ENCODE data around the gene IL27RA.

Gene IL27RA

DNA sequence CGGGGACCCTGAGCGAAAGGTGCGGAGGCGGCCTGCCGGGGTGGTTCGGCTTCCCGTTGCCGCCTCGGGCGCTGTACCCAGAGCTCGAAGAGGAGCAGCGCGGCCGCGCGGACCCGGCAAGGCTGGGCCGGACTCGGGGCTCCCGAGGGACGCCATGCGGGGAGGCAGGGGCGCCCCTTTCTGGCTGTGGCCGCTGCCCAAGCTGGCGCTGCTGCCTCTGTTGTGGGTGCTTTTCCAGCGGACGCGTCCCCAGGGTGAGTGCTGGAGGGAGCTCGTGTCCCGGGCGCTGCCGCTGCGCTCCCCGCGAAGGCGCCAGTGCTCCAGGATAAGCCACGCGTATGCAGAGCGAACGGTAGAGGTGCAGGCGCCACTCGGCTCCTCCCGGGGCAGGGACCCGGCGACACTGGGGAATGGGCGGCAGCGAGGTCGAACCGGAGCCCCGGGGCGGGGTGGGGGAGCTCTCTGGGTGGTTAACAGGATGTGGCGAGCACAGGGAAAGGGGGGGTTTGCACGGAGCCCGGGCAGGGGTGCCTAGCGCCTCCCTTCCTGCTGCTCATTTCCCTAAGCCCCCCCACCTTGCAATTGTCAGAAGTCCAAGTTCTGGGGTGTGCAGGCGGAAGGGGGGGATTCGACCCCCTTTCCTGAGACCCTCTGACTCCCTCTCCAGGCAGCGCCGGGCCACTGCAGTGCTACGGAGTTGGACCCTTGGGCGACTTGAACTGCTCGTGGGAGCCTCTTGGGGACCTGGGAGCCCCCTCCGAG lies at the start of gene IL27RA:
TSS of gene IL27RA (plus strand) at position 44 of the 762 bp plus-strand sequence. CDS start at position 155, 111 bp downstream.
- no peak for DNase-seq (ENCODE audit: low read depth)

DNA sequence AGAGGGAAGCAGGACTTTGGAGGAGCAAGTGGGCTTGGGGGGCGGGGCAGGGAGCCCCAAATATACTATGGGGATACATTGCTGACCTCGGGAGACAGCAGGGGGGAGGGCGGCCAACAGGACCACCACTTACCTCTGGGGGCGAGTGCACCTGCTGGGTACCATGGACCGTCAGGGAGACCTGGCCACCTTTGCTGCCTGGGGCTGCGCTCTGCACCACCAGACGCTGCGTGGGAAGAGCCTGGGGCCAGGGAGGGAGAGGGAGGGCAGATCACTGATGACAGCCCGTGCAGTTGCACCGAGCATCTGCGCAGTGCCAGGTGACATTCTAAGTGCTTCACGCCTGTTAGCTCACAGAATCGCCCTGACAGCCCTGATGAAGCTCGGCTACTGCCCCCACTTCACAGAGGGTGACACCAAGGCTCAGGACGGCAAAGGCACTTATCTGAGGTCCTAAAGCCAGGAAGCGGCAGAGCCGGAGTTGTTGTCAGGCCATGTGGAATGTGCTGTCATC lies 49.5 kb upstream of the IL27RA start:
- no peak for DNase-seq (ENCODE audit: low read depth)

DNA sequence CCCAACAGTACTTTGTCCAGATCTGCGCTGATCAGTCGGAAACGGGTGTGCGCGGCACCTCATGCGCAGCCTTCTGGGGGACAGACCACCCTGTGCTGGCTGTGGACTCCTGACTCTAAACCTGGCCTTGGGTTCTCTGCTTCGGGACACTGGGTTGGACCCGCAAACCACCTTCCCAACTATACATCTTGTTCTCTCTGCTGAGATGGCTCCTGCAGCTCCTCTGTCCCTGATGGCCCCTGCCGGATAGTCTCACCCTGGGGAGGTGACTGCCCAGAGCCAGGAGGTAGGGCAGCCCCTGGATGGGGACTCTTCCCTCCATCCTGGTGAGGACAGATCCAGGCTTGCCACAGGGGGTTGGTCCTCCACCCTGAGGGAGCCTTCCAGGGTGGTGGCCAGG lies 48.8 kb upstream of the IL27RA start:
- no peak for DNase-seq (ENCODE audit: low read depth)

- no peak for DNase-seq (ENCODE audit: low read depth)
Measured at GRCh38 chr19:13983213-13983889, 48.2 kb upstream of the IL27RA start.

DNA sequence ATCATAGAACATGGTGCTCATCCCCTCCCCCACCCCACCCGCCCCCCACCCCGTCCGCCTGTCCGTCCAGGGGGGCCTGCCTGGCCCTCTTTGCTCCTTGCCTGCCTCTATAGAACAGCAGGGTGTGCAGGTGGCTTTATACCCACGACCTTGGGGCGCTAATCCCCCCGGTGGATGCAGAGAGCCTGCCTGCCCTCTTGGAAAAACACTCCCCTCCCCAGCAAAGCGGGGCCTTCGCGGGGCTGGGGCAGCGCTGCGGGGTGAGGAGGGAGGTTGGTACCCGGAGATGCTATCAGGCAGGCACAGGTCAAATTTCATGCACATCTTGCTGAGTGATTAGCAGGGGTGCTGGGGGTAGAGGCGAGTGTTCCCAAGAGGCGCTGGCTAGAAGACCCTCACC lies 47.4 kb upstream of the IL27RA start:
- no peak for DNase-seq (ENCODE audit: low read depth)

DNA sequence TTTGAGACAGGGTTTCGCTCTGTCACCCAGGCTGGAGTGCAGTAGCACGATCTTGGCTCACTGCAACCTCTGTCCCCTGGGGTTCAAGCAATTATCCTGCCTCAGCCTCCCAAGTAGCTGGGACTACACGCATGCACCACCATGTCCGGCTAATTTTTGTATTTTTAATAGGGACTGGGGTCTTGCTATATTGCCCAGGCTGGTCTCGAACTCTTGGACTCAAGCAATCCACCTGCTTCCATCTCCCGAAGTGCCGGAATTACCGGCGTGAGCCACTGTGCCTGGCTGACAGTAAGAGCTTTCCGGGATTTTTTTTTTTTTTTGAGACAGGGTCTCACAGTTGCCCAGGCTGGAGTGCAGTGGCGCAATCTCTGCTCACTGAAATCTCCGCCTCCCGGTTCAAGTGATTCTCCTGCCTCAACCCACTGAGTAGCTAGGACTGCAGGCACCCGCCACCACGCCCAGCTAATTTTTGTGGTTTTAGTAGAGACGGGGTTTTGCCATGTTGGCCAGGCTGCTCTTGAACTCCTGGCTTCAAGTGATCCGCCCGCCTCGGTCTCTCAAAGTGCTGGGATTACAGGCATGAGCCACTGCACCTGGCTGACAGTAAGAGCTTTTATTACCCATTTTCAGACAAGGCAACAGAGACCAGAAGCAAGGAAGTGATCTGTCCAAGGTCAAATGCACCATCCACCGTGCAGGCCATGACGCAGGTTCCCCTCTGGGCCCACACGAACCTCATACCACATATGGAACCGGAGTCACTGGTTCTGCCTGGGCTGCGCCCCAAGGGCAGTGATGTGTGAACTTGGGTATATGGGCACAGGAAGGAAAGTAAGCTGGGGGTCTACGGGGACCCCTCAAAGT lies 46.5 kb upstream of the IL27RA start:
- DNase-seq (ENCODE audit: low read depth), result no peak

DNA sequence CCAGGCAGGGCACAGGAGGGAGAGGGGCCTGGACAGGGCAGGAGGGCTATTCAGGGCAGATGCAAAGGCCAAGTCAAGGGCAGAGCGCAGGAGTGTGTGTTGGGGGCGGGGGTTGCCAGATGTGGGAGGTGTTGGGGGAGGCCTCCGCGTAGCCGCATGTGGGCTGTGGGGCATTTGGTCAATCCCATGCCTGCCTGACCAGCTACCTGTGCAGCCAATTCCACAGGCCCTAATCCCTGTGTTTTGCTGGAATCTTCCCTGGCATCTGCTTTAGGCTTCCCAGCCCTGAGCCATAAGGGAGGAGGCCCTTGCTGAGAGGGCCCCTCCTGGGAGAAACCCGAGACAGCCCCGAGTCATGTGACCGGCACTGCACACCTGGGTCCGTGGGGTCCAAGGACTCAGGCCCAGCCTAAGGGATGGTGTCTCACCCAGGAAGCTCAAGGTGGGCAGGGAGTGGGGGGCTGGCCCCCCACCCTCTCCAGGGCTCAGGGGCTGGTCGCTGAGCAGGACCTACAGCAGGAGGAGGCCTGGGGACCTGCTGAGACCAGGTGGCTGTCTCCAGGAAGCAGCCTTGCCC lies 45.7 kb upstream of the IL27RA start:
- no peak for DNase-seq (ENCODE audit: low read depth)

- DNase-seq (ENCODE audit: low read depth), result no peak
Measured at GRCh38 chr19:13986348-13986904, 45.1 kb upstream of the IL27RA start.

DNA sequence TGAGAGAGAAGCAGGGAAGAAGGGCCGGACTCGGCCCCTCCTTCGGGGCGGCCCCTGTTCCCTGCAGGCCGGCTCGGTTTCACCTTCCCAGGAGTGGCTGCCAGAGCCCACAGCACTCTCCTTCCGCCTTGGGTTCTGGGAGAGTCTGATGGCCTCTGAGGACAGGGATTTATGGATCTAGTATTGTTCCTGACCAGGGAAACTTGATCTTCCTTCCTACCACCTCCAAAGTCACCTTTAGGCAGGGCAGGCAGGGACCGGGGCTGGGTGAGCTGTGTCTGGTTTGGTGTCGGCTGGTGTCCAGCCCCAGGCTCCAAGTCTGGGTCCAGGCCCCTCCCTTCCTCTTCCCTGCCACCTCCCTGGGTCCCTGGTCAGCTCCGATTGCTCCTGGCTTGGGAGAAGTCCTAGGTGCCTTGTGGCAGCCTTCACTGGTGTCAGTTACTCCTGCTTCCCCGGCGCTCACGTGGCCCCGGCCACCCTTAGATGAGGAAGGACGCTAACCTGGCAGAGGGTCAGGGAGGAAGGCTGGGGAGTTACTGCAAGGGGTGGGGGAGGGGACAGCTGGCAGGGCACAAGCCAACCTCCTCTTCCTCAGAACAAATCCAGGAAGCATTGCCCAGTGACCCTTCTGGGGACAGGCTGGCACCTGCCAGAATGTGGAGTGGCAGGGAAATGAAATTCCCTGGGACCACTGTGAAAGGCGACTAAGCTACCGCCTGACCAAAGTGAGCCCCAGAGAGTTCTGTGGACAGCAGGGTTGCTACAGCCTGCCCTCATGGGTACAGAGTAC lies 44.3 kb upstream of the IL27RA start:
- DNase-seq (ENCODE audit: low read depth), result no peak

DNA sequence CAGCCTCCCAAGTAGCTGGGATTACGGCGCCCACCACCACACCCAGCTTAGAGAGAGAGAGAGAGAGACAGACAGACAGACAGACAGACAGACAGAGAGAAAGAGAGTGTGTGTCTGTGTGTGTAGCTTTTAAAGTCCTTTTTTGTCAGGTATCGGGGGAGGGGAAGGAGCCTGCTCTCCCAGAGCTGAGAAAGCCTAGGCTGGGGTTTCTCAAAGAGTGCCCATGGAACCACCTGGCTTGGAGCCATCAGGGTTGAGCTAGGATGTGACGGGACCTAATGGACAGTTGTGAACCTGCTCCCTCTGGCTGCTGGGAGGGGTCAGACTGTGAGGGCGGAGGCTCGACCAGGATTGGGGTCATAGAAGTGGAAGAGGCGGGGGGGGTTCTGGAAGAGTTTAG lies 42.1 kb upstream of the IL27RA start:
- DNase-seq (ENCODE audit: low read depth), result no peak

GRCh38 chr19:13990085-13990484 lies 41.5 kb upstream of the IL27RA start:
- no peak for DNase-seq (ENCODE audit: low read depth)

DNA sequence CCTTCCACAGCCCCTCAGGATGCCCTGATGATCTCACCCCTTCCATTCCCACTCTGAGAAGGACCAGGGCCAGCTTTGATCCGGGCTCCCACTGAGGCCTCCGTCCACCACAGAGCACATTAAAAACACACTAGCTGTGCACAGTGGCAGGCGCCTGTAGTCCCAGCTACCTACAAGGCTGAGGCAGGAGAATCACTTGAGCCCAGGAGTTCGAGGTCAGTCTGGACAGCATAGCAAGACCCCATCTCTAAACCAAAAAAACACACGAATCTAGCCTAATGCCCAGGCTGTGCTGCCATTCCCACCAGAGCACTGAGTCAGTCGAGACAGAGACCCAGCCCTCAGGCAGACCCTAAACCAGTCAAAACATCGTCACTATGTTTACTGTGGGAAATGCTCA lies 39.5 kb upstream of the IL27RA start:
- no peak for DNase-seq (ENCODE audit: low read depth)

DNA sequence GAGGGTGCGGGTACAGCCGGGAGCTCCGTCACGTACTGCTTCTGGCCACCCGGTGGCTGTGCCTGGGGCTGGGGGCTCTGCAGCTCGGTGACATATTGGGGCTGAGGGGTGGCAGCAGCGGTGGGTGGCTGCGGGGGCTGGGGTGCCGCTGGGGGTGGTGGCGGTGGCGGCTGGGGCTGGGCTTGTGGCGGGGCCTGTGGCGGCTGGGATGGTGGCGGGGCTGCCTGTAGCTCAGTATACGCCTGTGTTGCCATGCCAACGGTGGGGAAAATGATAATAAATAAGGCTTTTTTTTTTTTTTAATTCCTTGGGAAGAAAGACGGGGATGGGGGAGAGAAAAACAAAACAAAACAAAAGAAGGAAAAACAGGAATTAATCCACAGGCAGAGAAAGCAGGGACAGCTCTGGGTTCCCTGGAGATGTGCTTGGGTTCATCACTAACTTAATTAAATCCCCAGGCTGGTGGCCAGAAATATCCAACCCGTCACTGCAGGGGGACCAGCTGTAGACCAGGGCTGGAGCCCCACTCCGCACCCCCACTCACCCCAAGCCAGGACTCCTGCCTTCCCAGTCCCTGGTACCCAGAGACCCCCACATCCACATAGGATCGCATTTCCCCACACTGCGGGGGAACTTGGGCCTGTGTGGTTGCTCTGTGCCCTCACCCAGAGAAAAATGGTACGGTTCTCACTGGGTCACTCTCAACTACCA lies 37.8 kb upstream of the IL27RA start:
- DNase-seq (ENCODE audit: low read depth), result no peak

GRCh38 chr19:13995017-13995728 lies 36.4 kb upstream of the IL27RA start:
- DNase-seq (ENCODE audit: low read depth), result no peak

- DNase-seq (ENCODE audit: low read depth), result no peak
Measured at GRCh38 chr19:13995878-13996765, 35.4 kb upstream of the IL27RA start.

- no peak for DNase-seq (ENCODE audit: low read depth)
Measured at GRCh38 chr19:13996928-13997630, 34.5 kb upstream of the IL27RA start.

- no peak for DNase-seq (ENCODE audit: low read depth)
Measured at GRCh38 chr19:13997631-13997962, 34.0 kb upstream of the IL27RA start.

- no peak for DNase-seq (ENCODE audit: low read depth)
Measured at GRCh38 chr19:13998426-13998825, 33.1 kb upstream of the IL27RA start.
